Activated naive CD8-positive, alpha-beta T cell treated with anti-CD3 and anti-CD28 coated beads for 36 hours (primary cell): ENCODE measurements around the gene SLC38A11. TPM values are rescaled to one million over a fixed set of nuclear protein-coding genes. Genes with fewer than 3 reads are reported as not detected.
"Not testable (repeated sequence)": the region's sequence is repeated elsewhere in the genome, so short reads cannot be mapped to it uniquely, and the experiment has no call there.

Experiments
- DNase-seq: peaks from one replicate; pipeline ENCODE4 v3.0.0; 2021
- H3K27ac Mint-ChIP-seq: one replicate; pipeline ENCODE4 v1.8.0; 2022; ENCODE audit warnings: mild to moderate bottlenecking, moderate library complexity, mixed read lengths
- H3K27me3 Mint-ChIP-seq: one replicate; pipeline ENCODE4 v1.8.0; 2022; ENCODE audit warnings: mild to moderate bottlenecking, mixed read lengths
- H3K36me3 Mint-ChIP-seq: one replicate; pipeline ENCODE4 v1.8.0; 2021; ENCODE audit warnings: mild to moderate bottlenecking, mixed read lengths
- H3K4me1 Mint-ChIP-seq: one replicate; pipeline ENCODE4 v1.8.0; 2021; ENCODE audit warnings: mixed read lengths
- H3K4me3 Mint-ChIP-seq: one replicate; pipeline ENCODE4 v1.8.0; 2022; ENCODE audit warnings: mild to moderate bottlenecking, moderate library complexity, mixed read lengths
- H3K9me3 Mint-ChIP-seq: one replicate; pipeline ENCODE4 v1.8.0; 2022; ENCODE audit warnings: mixed read lengths
- total RNA-seq, 2 experiments: library from RNA; stranded (reverse); gene quantifications; one replicate each; pipeline ENCODE4 v1.2.3, GENCODE V29; 2021

Gene SLC38A11
- not detected for total RNA-seq

GRCh38 chr2:164954954-164955701 lies at the start of gene SLC38A11:
SLC38A11 (minus strand) TSS chr2:164955525; CDS start chr2:164955247, 278 bp downstream.
- peak; percentile 2 for DNase-seq
- Mint-ChIP-seq H3K4me1 (peaks cover 5% of the 10 kb centered on the region), H3K27ac (no peak within 1 kb of the TSS), H3K27me3 (peaks cover 26% of the 10 kb centered on the region), H3K4me3 (no peak within 1 kb of the TSS), H3K36me3 (no peaks in the 10 kb centered on the region), H3K9me3 (no peaks in the 10 kb centered on the region)

GRCh38 chr2:165003443-165004130 lies 48.3 kb upstream of the SLC38A11 start:
- no peak overlapping the region for H3K4me3 Mint-ChIP-seq
- H3K36me3 Mint-ChIP-seq = no peaks in the 10 kb centered on the region
- peaks cover 12% of the 10 kb centered on the region for H3K27me3 Mint-ChIP-seq
- no peak for DNase-seq
- no peaks in the 10 kb centered on the region for H3K4me1 Mint-ChIP-seq
- H3K9me3 Mint-ChIP-seq = no peaks in the 10 kb centered on the region
- no peak overlapping the region for H3K27ac Mint-ChIP-seq

- Mint-ChIP-seq H3K27ac (no peak overlapping the region), H3K4me1 (no peaks in the 10 kb centered on the region), H3K36me3 (no peaks in the 10 kb centered on the region), H3K27me3 (peaks cover 6% of the 10 kb centered on the region), H3K4me3 (no peak overlapping the region), H3K9me3 (no peaks in the 10 kb centered on the region)
- DNase-seq = no peak
Measured at GRCh38 chr2:165002638-165003037, 47.3 kb upstream of the SLC38A11 start.

- not testable (repeated sequence) for H3K9me3 Mint-ChIP-seq, H3K36me3 Mint-ChIP-seq, H3K4me1 Mint-ChIP-seq, H3K27ac Mint-ChIP-seq, H3K4me3 Mint-ChIP-seq, H3K27me3 Mint-ChIP-seq, DNase-seq
Measured at GRCh38 chr2:164994664-164995299, 39.5 kb upstream of the SLC38A11 start.

- peaks cover 12% of the 10 kb centered on the region for H3K4me1 Mint-ChIP-seq
- no peaks in the 10 kb centered on the region for H3K9me3 Mint-ChIP-seq
- H3K36me3 Mint-ChIP-seq = no peaks in the 10 kb centered on the region
- no peaks in the 10 kb centered on the region for H3K27me3 Mint-ChIP-seq
- H3K4me3 Mint-ChIP-seq = no peak overlapping the region
- DNase-seq = no peak
- H3K27ac Mint-ChIP-seq = no peak overlapping the region
Measured at GRCh38 chr2:164993287-164994016, 38.1 kb upstream of the SLC38A11 start.

- no peaks in the 10 kb centered on the region for H3K36me3 Mint-ChIP-seq
- no peaks in the 10 kb centered on the region for H3K9me3 Mint-ChIP-seq
- H3K27me3 Mint-ChIP-seq = no peaks in the 10 kb centered on the region
- no peak overlapping the region for H3K4me3 Mint-ChIP-seq
- H3K27ac Mint-ChIP-seq = no peak overlapping the region
- H3K4me1 Mint-ChIP-seq = peaks cover 13% of the 10 kb centered on the region
- peak; percentile 18 for DNase-seq
Measured at GRCh38 chr2:164992818-164993217, 37.5 kb upstream of the SLC38A11 start.

GRCh38 chr2:164992093-164992454 lies 36.7 kb upstream of the SLC38A11 start:
- not testable (repeated sequence) for DNase-seq, H3K27me3 Mint-ChIP-seq, H3K27ac Mint-ChIP-seq, H3K36me3 Mint-ChIP-seq, H3K9me3 Mint-ChIP-seq, H3K4me3 Mint-ChIP-seq
- peaks cover 13% of the 10 kb centered on the region for H3K4me1 Mint-ChIP-seq

GRCh38 chr2:164991361-164992092 lies 36.2 kb upstream of the SLC38A11 start:
- DNase-seq, H3K27ac Mint-ChIP-seq, H3K4me3 Mint-ChIP-seq, H3K36me3 Mint-ChIP-seq, H3K27me3 Mint-ChIP-seq, H3K9me3 Mint-ChIP-seq: not testable (repeated sequence)
- peaks cover 13% of the 10 kb centered on the region for H3K4me1 Mint-ChIP-seq

GRCh38 chr2:164990953-164991352 lies 35.6 kb upstream of the SLC38A11 start:
- H3K9me3 Mint-ChIP-seq, H3K4me3 Mint-ChIP-seq, H3K27ac Mint-ChIP-seq, DNase-seq, H3K27me3 Mint-ChIP-seq, H3K36me3 Mint-ChIP-seq: not testable (repeated sequence)
- peaks cover 13% of the 10 kb centered on the region for H3K4me1 Mint-ChIP-seq

- not testable (repeated sequence) for H3K27me3 Mint-ChIP-seq, H3K36me3 Mint-ChIP-seq, H3K4me3 Mint-ChIP-seq, DNase-seq, H3K27ac Mint-ChIP-seq, H3K9me3 Mint-ChIP-seq
- H3K4me1 Mint-ChIP-seq = peaks cover 13% of the 10 kb centered on the region
Measured at GRCh38 chr2:164988805-164989204, 33.5 kb upstream of the SLC38A11 start.

GRCh38 chr2:164986027-164986426 lies 30.7 kb upstream of the SLC38A11 start:
- H3K36me3 Mint-ChIP-seq, H3K9me3 Mint-ChIP-seq, H3K4me1 Mint-ChIP-seq, H3K27me3 Mint-ChIP-seq, H3K4me3 Mint-ChIP-seq, DNase-seq, H3K27ac Mint-ChIP-seq: not testable (repeated sequence)

GRCh38 chr2:164984428-164984827 lies 29.1 kb upstream of the SLC38A11 start:
- Mint-ChIP-seq H3K4me1 (peaks cover 10% of the 10 kb centered on the region), H3K4me3 (no peak overlapping the region), H3K9me3 (no peaks in the 10 kb centered on the region), H3K36me3 (no peaks in the 10 kb centered on the region), H3K27ac (no peak overlapping the region), H3K27me3 (peaks cover 3% of the 10 kb centered on the region)
- DNase-seq = no peak

GRCh38 chr2:164981217-164981990 lies 26.1 kb upstream of the SLC38A11 start:
- Mint-ChIP-seq H3K4me1 (peaks cover 6% of the 10 kb centered on the region), H3K36me3 (no peaks in the 10 kb centered on the region), H3K27me3 (peaks cover 3% of the 10 kb centered on the region), H3K4me3 (no peak overlapping the region), H3K9me3 (no peaks in the 10 kb centered on the region), H3K27ac (no peak overlapping the region)
- DNase-seq = no peak

GRCh38 chr2:164980688-164981087 lies 25.4 kb upstream of the SLC38A11 start:
- not testable (repeated sequence) for H3K4me1 Mint-ChIP-seq, H3K36me3 Mint-ChIP-seq, H3K9me3 Mint-ChIP-seq, H3K27ac Mint-ChIP-seq, H3K27me3 Mint-ChIP-seq, DNase-seq, H3K4me3 Mint-ChIP-seq
